HepG2 (cell line): ENCODE results near the gene ZDHHC21. TPM values are rescaled to one million over a fixed set of nuclear protein-coding genes. Genes with fewer than 3 reads are reported as not detected.
A peak's percentile ranks its signal among the peaks of the same experiment; 100 is the strongest.

ENCODE experiments used
- FLYWCH1 ChIP-seq: sonication (generic); formaldehyde crosslinking; IDR thresholded peaks from 2 replicates; pipeline ENCODE4 v1.8.1; 2023; ENCODE audit warnings: mild to moderate bottlenecking, missing genetic modification reagents
- PRDM15 ChIP-seq: sonication (generic); formaldehyde crosslinking; IDR thresholded peaks from 2 replicates; pipeline ENCODE4 v1.4.0; 2020; ENCODE audit warnings: missing genetic modification reagents
- ZNF318 ChIP-seq: sonication (generic); formaldehyde crosslinking; IDR thresholded peaks from 2 replicates; pipeline ENCODE4 v1.4.0; 2020; ENCODE audit warnings: mild to moderate bottlenecking, missing genetic modification reagents
- ZNF574 ChIP-seq: sonication (generic); formaldehyde crosslinking; IDR thresholded peaks from 2 replicates; pipeline ENCODE4 v1.4.0; 2020; ENCODE audit warnings: missing genetic modification reagents
- ZNF598 ChIP-seq: sonication (generic); formaldehyde crosslinking; IDR thresholded peaks from 2 replicates; pipeline ENCODE4 v1.5.1; 2020; ENCODE audit warnings: mild to moderate bottlenecking, missing genetic modification reagents, borderline replicate concordance
- ZNF615 ChIP-seq: sonication (generic); formaldehyde crosslinking; IDR thresholded peaks from 2 replicates; pipeline ENCODE4 v1.5.0; 2020; ENCODE audit warnings: mild to moderate bottlenecking, missing genetic modification reagents, borderline replicate concordance
- polyA plus RNA-seq, 8 experiments: library from polyadenylated mRNA; depleted of rRNA in 3 of 8; stranded (reverse) in 7 of 8; unstranded in 1 of 8; fragments of >200 nt; fragmentation: Illumina TruSeq in 4 of 8; extraction: Trizol in 4 of 8; gene quantifications; 2 replicates each; pipeline versions ENCODE4 v1.2.1 to v1.2.3, GENCODE V29; 2011 to 2016; ENCODE audit warnings: low read depth in 4 of 8, missing spikeins in 1 of 8, mixed read lengths in 1 of 8; ENCODE audit not compliant: insufficient read depth in 1 of 8
- total RNA-seq, 5 experiments: library from RNA; depleted of rRNA; stranded (reverse); fragments of >200 nt; fragmentation: Illumina TruSeq; extraction: Trizol; gene quantifications; 2 replicates each; pipeline ENCODE4 v1.2.3, GENCODE V29; 2016; ENCODE audit warnings: low read depth in 1 of 5
- TF ChIP-seq, protein P1 (sequence below): sonication (generic); formaldehyde crosslinking; IDR thresholded peaks from 2 replicates; pipeline ENCODE4 v1.4.0; 2020; ENCODE audit warnings: mild to moderate bottlenecking, missing genetic modification reagents
- TF ChIP-seq, protein P2 (sequence below): sonication (generic); formaldehyde crosslinking; IDR thresholded peaks from 2 replicates; pipeline ENCODE4 v1.4.0; 2020; ENCODE audit warnings: mild to moderate bottlenecking, missing genetic modification reagents, borderline replicate concordance

ZDHHC21 gene
- total and polyA plus RNA-seq, 2 of the 13 experiments (the other 11 are each of a cell fraction or from before 2014, with no cell fraction given) = 2.4 to 3.7 TPM

GRCh38 chr9:14693251-14693861, at the start of gene ZDHHC21 (continued):
- TF ChIP-seq PRDM15 (CRISPR knock-in tag) = no peak
- no peak for TF ChIP-seq FLYWCH1 (CRISPR knock-in tag)
- TF ChIP-seq, protein P1, sequence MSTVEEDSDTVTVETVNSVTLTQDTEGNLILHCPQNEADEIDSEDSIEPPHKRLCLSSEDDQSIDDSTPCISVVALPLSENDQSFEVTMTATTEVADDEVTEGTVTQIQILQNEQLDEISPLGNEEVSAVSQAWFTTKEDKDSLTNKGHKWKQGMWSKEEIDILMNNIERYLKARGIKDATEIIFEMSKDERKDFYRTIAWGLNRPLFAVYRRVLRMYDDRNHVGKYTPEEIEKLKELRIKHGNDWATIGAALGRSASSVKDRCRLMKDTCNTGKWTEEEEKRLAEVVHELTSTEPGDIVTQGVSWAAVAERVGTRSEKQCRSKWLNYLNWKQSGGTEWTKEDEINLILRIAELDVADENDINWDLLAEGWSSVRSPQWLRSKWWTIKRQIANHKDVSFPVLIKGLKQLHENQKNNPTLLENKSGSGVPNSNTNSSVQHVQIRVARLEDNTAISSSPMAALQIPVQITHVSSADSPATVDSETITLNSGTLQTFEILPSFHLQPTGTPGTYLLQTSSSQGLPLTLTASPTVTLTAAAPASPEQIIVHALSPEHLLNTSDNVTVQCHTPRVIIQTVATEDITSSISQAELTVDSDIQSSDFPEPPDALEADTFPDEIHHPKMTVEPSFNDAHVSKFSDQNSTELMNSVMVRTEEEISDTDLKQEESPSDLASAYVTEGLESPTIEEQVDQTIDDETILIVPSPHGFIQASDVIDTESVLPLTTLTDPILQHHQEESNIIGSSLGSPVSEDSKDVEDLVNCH (CRISPR knock-in tag) = no peak
- no peak for TF ChIP-seq ZNF598 (CRISPR knock-in tag)
- 0 out of 2 replicates have a peak, but pooled peaks have one; percentile 63 for TF ChIP-seq ZNF615 (CRISPR knock-in tag)
- TF ChIP-seq ZNF574 (CRISPR knock-in tag) = peak; percentile 76
- no peak for TF ChIP-seq ZNF318 (CRISPR knock-in tag)
- TF ChIP-seq, protein P2, sequence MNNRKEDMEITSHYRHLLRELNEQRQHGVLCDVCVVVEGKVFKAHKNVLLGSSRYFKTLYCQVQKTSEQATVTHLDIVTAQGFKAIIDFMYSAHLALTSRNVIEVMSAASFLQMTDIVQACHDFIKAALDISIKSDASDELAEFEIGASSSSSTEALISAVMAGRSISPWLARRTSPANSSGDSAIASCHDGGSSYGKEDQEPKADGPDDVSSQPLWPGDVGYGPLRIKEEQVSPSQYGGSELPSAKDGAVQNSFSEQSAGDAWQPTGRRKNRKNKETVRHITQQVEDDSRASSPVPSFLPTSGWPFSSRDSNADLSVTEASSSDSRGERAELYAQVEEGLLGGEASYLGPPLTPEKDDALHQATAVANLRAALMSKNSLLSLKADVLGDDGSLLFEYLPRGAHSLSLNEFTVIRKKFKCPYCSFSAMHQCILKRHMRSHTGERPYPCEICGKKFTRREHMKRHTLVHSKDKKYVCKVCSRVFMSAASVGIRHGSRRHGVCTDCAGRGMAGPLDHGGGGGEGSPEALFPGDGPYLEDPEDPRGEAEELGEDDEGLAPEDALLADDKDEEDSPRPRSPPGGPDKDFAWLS (CRISPR knock-in tag) = no peak
